GM23338 (cell line): ENCODE results near the gene SLC2A6.

Experiments
- CREB1 ChIP-seq: fragments of 250-450 bp; sonication (Bioruptor Pico); IDR thresholded peaks from 2 replicates; pipeline ENCODE4 v1.5.0; 2020; ENCODE audit warnings: low read depth, mild to moderate bottlenecking, moderate library complexity
- CTCF ChIP-seq, 2 experiments: fragments of 200-600 bp in 1 of 2; sonication (generic) in 1 of 2; conservative IDR thresholded peaks; 2 replicates each; pipeline versions ENCODE4 v1.5.1 to v1.6.1; 2016 to 2017; ENCODE audit warnings: antibody characterized with exemption in 2 of 2, low read depth in 2 of 2, mild to moderate bottlenecking in 2 of 2, moderate library complexity in 1 of 2
- ETS1 ChIP-seq: IDR thresholded peaks from 2 replicates; pipeline ENCODE4 v1.6.1; 2016; ENCODE audit warnings: antibody characterized with exemption
- EZH2 ChIP-seq: fragments of 200-600 bp; sonication (generic); IDR thresholded peaks from one replicate; pipeline ENCODE4 v1.8.0; 2017; ENCODE audit warnings: antibody characterized with exemption, mild to moderate bottlenecking, low read depth; ENCODE audit not compliant: unreplicated experiment
- EZH2phosphoT487 ChIP-seq: fragments of 200-600 bp; sonication (generic); IDR thresholded peaks from one replicate; pipeline ENCODE4 v1.8.1; 2018; ENCODE audit warnings: antibody characterized with exemption; ENCODE audit not compliant: unreplicated experiment
- JUNB ChIP-seq: IDR thresholded peaks from one replicate; pipeline ENCODE4 v1.6.1; 2016; ENCODE audit warnings: antibody characterized with exemption; ENCODE audit not compliant: unreplicated experiment
- NANOG ChIP-seq: IDR thresholded peaks from 2 replicates; pipeline ENCODE4 v1.6.1; 2016; ENCODE audit warnings: antibody characterized with exemption, borderline replicate concordance
- POLR2AphosphoS5 ChIP-seq: IDR thresholded peaks from 2 replicates; pipeline ENCODE4 v1.6.1; 2016; ENCODE audit warnings: antibody characterized with exemption, low read depth
- REST ChIP-seq: IDR thresholded peaks from one replicate; pipeline ENCODE4 v1.6.1; 2018; ENCODE audit warnings: antibody characterized with exemption; ENCODE audit not compliant: unreplicated experiment
- STAT1 ChIP-seq: IDR thresholded peaks from one replicate; pipeline ENCODE4 v1.6.1; 2016; ENCODE audit warnings: antibody characterized with exemption; ENCODE audit not compliant: unreplicated experiment
- ZNF114 ChIP-seq: fragments of 250-450 bp; sonication (Bioruptor Pico); IDR thresholded peaks from 2 replicates; pipeline ENCODE4 v1.5.0; 2020; ENCODE audit warnings: mild to moderate bottlenecking, moderate library complexity
- ZNF331 ChIP-seq: fragments of 250-450 bp; sonication (Bioruptor Pico); IDR thresholded peaks from 2 replicates; pipeline ENCODE4 v1.5.0; 2020; ENCODE audit warnings: low read depth, mild to moderate bottlenecking, moderate library complexity
- ZNF462 ChIP-seq: fragments of 250-450 bp; sonication (Bioruptor Pico); IDR thresholded peaks from 2 replicates; pipeline ENCODE4 v1.5.0; 2020; ENCODE audit warnings: mild to moderate bottlenecking, moderate library complexity

GRCh38 chr9:133476036-133476931, 2.6 kb downstream of the SLC2A6 start:
- TF ChIP-seq ETS1 (no peak), CTCF (conservative IDR thresholded peaks at IDR 0.05; ENCODE audit: low read depth in 2 of 2) (no peak), POLR2AphosphoS5 (no peak), EZH2 (no peak), EZH2phosphoT487 (no peak), REST (no peak), ZNF331 (CRISPR knock-in tag) (no peak), CREB1 (CRISPR knock-in tag) (no peak), ZNF462 (CRISPR knock-in tag) (no peak), JUNB (no peak), NANOG (no peak), STAT1 (no peak), ZNF114 (CRISPR knock-in tag) (no peak)
